ENCODE data around the gene NLRC3. TPM values are rescaled to one million over a fixed set of nuclear protein-coding genes. Genes with fewer than 3 reads are reported as not detected.

The NLRC3 gene
- total RNA-seq, 2 experiments from 2014 or later = 14.9 to 20.5 TPM

- POLR2A ChIA-PET = no interaction called here
- Mint-ChIP-seq H3K27ac (no peak overlapping the region), H3K4me3 (no peak overlapping the region), H3K4me1 (no peaks in the 10 kb centered on the region), H3K36me3 (ENCODE audit: low read depth) (peaks cover 47% of the 10 kb centered on the region), H3K27me3 (no peaks in the 10 kb centered on the region), H3K9me3 (ENCODE audit: low read depth) (no peaks in the 10 kb centered on the region)
- DNase-seq (no peak), ATAC-seq (no peak)
- intact Hi-C loops (cut with DNase I, micrococcal nuclease) = no loop called here
- CTCF ChIA-PET = no interaction called here
Observed at GRCh38 chr16:3554351-3554928, 22.8 kb downstream of the NLRC3 start.

- no peaks in the 10 kb centered on the region for H3K27me3 Mint-ChIP-seq
- intact Hi-C loops (cut with DNase I, micrococcal nuclease) = no loop called here
- ChIA-PET POLR2A (no interaction called here), CTCF (no interaction called here)
- no peak overlapping the region for H3K4me3 Mint-ChIP-seq
- H3K27ac Mint-ChIP-seq = no peak overlapping the region
- H3K36me3 Mint-ChIP-seq (ENCODE audit: low read depth) = peaks cover 48% of the 10 kb centered on the region
- no peak for ATAC-seq
- no peak for DNase-seq
- no peaks in the 10 kb centered on the region for H3K4me1 Mint-ChIP-seq
- H3K9me3 Mint-ChIP-seq (ENCODE audit: low read depth) = no peaks in the 10 kb centered on the region
Observed at GRCh38 chr16:3553138-3553923, 23.9 kb downstream of the NLRC3 start.

DNA sequence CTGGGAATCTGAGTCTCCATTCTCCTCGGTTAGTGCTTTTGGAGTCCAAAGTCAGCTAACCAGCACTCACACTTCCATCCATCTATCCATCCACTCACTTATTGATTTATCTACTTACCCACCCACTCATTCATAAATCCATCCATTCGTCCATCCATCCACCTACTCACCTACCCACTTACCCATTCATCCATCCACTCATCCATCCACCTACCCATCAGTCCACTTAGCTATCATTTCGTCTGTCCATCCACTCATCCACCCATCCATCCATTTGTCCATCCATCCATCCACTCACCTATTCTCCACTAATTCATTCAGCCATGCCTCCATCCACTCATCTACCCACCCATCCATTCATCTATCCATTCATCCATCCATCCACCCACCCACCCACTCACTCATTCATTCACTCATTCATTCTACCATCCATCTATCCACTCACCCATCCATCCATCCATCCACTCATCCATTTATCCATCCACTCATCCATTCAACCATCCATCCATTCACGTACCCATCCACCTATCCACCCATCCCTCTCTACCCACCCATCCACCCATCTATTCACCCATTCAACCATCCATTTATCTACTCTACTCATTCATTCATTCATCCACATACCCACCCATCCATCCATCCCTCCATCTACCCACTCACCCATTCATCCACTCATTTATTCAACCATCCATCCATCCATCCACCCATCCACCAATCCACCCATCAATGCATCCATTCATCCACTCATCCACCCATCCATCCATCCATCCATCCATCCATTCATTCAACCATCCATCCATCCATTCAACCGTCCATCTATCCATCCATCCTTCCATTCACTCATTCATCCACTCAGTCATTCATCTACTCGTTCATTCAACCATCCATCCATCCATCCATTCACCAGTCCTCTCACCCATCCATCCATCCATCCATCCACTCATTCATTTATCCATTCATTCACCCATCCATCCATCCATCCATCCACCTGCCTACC lies 26.1 kb downstream of the NLRC3 start:
- Mint-ChIP-seq H3K36me3 (ENCODE audit: low read depth) (peaks cover 36% of the 10 kb centered on the region), H3K27me3 (no peaks in the 10 kb centered on the region), H3K27ac (no peak overlapping the region), H3K4me3 (no peak overlapping the region), H3K4me1 (no peaks in the 10 kb centered on the region), H3K9me3 (ENCODE audit: low read depth) (no peaks in the 10 kb centered on the region)
- intact Hi-C loops (cut with DNase I, micrococcal nuclease) = no loop called here
- no peak for ATAC-seq
- no peak for DNase-seq
- ChIA-PET POLR2A (no interaction called here), CTCF (interaction anchor here (1.2 kb wide), 1 partner anchor 53 kb away, joined by 3 read pairs; no protein-coding TSS in a partner anchor)

DNA sequence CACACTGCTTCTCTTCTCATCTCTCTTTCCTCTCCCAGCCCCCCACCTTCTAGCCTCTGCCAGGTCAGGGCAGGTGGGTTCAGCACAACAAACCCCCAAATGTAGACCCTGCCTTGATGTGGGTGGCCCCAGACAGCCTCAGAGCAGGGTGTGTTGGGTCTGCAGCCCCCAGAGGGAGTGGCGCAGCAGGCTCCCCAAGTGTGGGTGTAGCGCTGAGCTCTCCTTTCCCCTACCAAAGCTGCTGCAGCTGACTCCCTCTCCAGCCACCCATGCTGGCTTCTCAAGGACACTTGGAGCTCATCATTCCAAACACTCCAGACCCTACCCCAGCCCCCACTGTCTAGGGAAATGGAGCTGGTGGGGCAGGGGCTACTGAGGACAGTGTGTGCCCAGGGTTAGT lies 27.3 kb downstream of the NLRC3 start:
- POLR2A ChIA-PET = no interaction called here
- no peaks in the 10 kb centered on the region for H3K9me3 Mint-ChIP-seq (ENCODE audit: low read depth)
- ATAC-seq = no peak

DNA sequence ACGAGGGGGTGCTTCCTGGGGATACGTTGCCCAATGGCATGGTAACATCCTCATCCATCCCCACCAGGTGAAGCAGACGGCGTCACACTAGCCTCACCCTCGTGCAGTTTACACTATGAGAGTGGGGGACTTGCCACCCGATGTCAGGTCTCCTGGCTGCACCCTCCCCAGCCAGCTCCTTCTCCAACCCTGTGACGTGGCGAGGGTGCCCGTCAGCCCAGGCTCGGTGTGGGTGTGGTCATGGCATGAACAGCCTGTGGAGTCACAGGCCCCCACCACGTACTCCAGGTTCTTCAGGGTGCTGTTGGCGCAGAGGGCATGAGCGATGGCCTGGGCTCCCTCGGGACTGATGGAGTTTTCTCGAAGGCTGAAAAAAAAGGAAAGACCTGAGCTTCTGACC lies 28.3 kb downstream of the NLRC3 start:
- H3K4me1 Mint-ChIP-seq = no peaks in the 10 kb centered on the region
- no peaks in the 10 kb centered on the region for H3K9me3 Mint-ChIP-seq (ENCODE audit: low read depth)
- H3K4me3 Mint-ChIP-seq = no peak overlapping the region
- ChIA-PET CTCF (no interaction called here), POLR2A (no interaction called here)
- H3K27me3 Mint-ChIP-seq = no peaks in the 10 kb centered on the region
- no peak for DNase-seq
- H3K36me3 Mint-ChIP-seq (ENCODE audit: low read depth) = peaks cover 31% of the 10 kb centered on the region
- H3K27ac Mint-ChIP-seq = no peak overlapping the region
- intact Hi-C loops (cut with DNase I, micrococcal nuclease) = no loop called here
- no peak for ATAC-seq

More for the DNA sequence above, 27.3 kb downstream of the NLRC3 start:
- CTCF ChIA-PET = interaction anchor here (1.2 kb wide), 1 partner anchor 52 kb away, joined by 3 read pairs; no protein-coding TSS in a partner anchor
- intact Hi-C loops (cut with DNase I, micrococcal nuclease) = no loop called here
- H3K27ac Mint-ChIP-seq = no peak overlapping the region
- no peaks in the 10 kb centered on the region for H3K27me3 Mint-ChIP-seq
- no peak overlapping the region for H3K4me3 Mint-ChIP-seq
- H3K4me1 Mint-ChIP-seq = no peaks in the 10 kb centered on the region
- DNase-seq = no peak
- H3K36me3 Mint-ChIP-seq (ENCODE audit: low read depth) = peaks cover 33% of the 10 kb centered on the region

GRCh38 chr16:3548445-3548844 lies 28.8 kb downstream of the NLRC3 start:
- Mint-ChIP-seq H3K27ac (no peak overlapping the region), H3K36me3 (ENCODE audit: low read depth) (peaks cover 30% of the 10 kb centered on the region), H3K9me3 (ENCODE audit: low read depth) (no peaks in the 10 kb centered on the region), H3K27me3 (no peaks in the 10 kb centered on the region), H3K4me3 (no peak overlapping the region), H3K4me1 (no peaks in the 10 kb centered on the region)
- intact Hi-C loops (cut with DNase I, micrococcal nuclease) = no loop called here
- ChIA-PET POLR2A (no interaction called here), CTCF (no interaction called here)
- ATAC-seq = no peak
- DNase-seq = no peak

DNA sequence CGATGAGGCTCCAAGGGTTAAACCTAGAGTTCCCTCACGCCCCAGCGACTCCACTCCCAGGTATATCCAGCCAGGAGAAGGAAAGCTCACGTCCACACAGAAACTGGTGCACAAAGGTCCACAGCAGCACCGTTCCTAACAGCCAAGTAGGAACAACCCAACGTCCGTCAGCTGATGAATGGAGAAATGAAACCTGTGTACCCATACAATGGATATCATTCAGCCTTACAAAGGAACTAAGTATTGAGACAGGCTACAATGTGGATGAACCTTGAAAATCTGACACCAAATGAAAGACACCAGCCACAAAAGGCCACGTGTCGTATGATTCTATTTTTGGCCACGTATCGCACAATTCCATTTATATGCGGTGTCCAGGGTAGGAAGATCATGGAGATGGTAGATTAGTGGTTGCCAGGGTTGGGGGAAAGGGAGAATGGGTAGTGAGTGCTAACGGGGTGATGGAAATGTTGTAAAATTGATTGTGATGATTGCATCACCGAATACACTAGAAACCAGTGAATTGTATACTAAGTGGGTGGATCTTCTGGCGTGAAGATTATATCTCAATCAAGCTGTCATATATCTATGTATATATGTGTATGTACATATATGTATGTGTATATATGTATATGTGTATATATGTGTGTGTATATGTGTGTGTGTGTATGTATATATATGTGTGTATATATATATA lies 30.1 kb downstream of the NLRC3 start:
- no peaks in the 10 kb centered on the region for H3K9me3 Mint-ChIP-seq (ENCODE audit: low read depth)
- intact Hi-C loops (cut with DNase I, micrococcal nuclease) = no loop called here
- ATAC-seq (no peak), DNase-seq (no peak)
- ChIA-PET CTCF (no interaction called here), POLR2A (no interaction called here)
- no peaks in the 10 kb centered on the region for H3K4me1 Mint-ChIP-seq
- H3K4me3 Mint-ChIP-seq = no peak overlapping the region
- H3K27me3 Mint-ChIP-seq = no peaks in the 10 kb centered on the region
- H3K36me3 Mint-ChIP-seq (ENCODE audit: low read depth) = peaks cover 21% of the 10 kb centered on the region
- no peak overlapping the region for H3K27ac Mint-ChIP-seq

- Mint-ChIP-seq H3K27ac (no peak overlapping the region), H3K9me3 (ENCODE audit: low read depth) (no peaks in the 10 kb centered on the region), H3K27me3 (no peaks in the 10 kb centered on the region), H3K4me1 (no peaks in the 10 kb centered on the region), H3K36me3 (ENCODE audit: low read depth) (peaks cover 16% of the 10 kb centered on the region), H3K4me3 (no peak overlapping the region)
- intact Hi-C loops (cut with DNase I, micrococcal nuclease) = no loop called here
- DNase-seq (no peak), ATAC-seq (no peak)
- ChIA-PET CTCF (interaction anchor here (1.2 kb wide), 1 partner anchor 10 kb away, joined by 3 read pairs; no protein-coding TSS in a partner anchor), POLR2A (interaction anchor here (0.6 kb wide), 1 partner anchor 26 kb away, joined by 6 read pairs; no protein-coding TSS in a partner anchor)
Observed at GRCh38 chr16:3542601-3543373, 34.4 kb downstream of the NLRC3 start.

GRCh38 chr16:3541527-3542155 lies 35.6 kb downstream of the NLRC3 start:
- DNase-seq (no peak), ATAC-seq (no peak)
- intact Hi-C loops (cut with DNase I, micrococcal nuclease) = no loop called here
- ChIA-PET POLR2A (interaction anchor here (0.6 kb wide), 1 partner anchor 130 kb away, joined by 3 read pairs; no protein-coding TSS in a partner anchor), CTCF (interaction anchor here (0.8 kb wide), 2 partner anchors 9 to 295 kb away, joined by 3 read pairs; no protein-coding TSS in a partner anchor)
- H3K9me3 Mint-ChIP-seq (ENCODE audit: low read depth) = no peaks in the 10 kb centered on the region
- H3K4me3 Mint-ChIP-seq = no peak overlapping the region
- no peaks in the 10 kb centered on the region for H3K27me3 Mint-ChIP-seq
- H3K27ac Mint-ChIP-seq = peak overlapping the region; percentile 5
- H3K4me1 Mint-ChIP-seq = no peaks in the 10 kb centered on the region
- peaks cover 13% of the 10 kb centered on the region for H3K36me3 Mint-ChIP-seq (ENCODE audit: low read depth)

DNA sequence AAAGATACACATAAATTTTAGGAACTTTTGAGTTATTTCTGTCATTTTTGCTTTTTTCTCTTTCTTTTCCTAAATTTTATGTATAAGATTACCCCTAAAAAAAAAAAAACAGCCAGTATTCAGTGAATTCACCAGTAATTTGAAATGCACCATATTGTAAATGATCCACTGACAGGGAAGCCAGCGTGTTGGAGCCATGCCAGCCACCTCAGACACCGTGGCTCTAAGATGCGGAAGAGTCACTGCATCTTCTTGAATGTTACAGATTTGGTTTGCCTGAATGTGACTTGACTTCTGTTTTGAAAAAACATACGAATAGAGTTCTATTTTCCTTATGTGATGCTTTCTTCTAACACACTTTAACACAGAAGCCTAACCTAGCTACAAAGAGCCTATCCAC lies 39.0 kb downstream of the NLRC3 start:
- DNase-seq = no peak
- ATAC-seq = no peak
- H3K36me3 Mint-ChIP-seq (ENCODE audit: low read depth) = peaks cover 10% of the 10 kb centered on the region
- ChIA-PET CTCF (no interaction called here), POLR2A (no interaction called here)
- no peaks in the 10 kb centered on the region for H3K4me1 Mint-ChIP-seq
- intact Hi-C loops (cut with DNase I, micrococcal nuclease) = no loop called here
- no peak overlapping the region for H3K4me3 Mint-ChIP-seq
- no peaks in the 10 kb centered on the region for H3K27me3 Mint-ChIP-seq
- no peaks in the 10 kb centered on the region for H3K9me3 Mint-ChIP-seq (ENCODE audit: low read depth)
- H3K27ac Mint-ChIP-seq = no peak overlapping the region
